Brain microvascular endothelial cell (primary cell): ENCODE data around the gene CFAP46.
A peak's percentile ranks its signal among the peaks of the same experiment; 100 is the strongest.
"Not testable (repeated sequence)": the region's sequence is repeated elsewhere in the genome, so short reads cannot be mapped to it uniquely, and the experiment has no call there.

Experiments
- DNase-seq: peaks from one replicate; pipeline ENCODE4 v3.0.0-alpha.2; 2020
- H3K27ac ChIP-seq: fragments of 250-450 bp; sonication (Bioruptor Pico); 2 replicates; pipeline ENCODE4 v1.5.1; 2020; ENCODE audit warnings: mild to moderate bottlenecking, moderate library complexity
- H3K27me3 ChIP-seq: fragments of 250-450 bp; sonication (Bioruptor Pico); replicated peaks from 2 replicates; pipeline ENCODE4 v1.5.1; 2020; ENCODE audit warnings: mild to moderate bottlenecking
- H3K36me3 ChIP-seq: fragments of 250-450 bp; sonication (Bioruptor Pico); replicated peaks from 2 replicates; pipeline ENCODE4 v1.5.1; 2020; ENCODE audit warnings: mild to moderate bottlenecking
- H3K4me3 ChIP-seq: 2 replicates; pipeline ENCODE4 v1.5.1; 2011; ENCODE audit warnings: low read depth, mild to moderate bottlenecking, control low read depth, low read length, moderate library complexity
- CTCF ChIP-seq: IDR thresholded peaks from 2 replicates; pipeline ENCODE4 v1.5.1; 2011; ENCODE audit warnings: low read depth, mild to moderate bottlenecking, moderate library complexity, low read length, control low read depth, inconsistent platforms; ENCODE audit errors: missing control alignments
- in situ Hi-C: cut with HindIII; loops from 2 replicates; pipeline ENCODE4 v1.10.0; 2017; ENCODE audit warnings: low sequenced_read_pairs, low pct_ligation_motif_present

The CFAP46 gene

GRCh38 chr10:132888898-132889490 lies 53.4 kb downstream of the CFAP46 start:
- in situ Hi-C loops, result no loop called here
- Histone ChIP-seq H3K36me3 (no peaks in the 10 kb centered on the region), H3K27ac (no peak overlapping the region), H3K27me3 (peaks cover 17% of the 10 kb centered on the region), H3K4me3 (no peak overlapping the region)
- no peak for TF ChIP-seq CTCF
- no peak for DNase-seq

DNA sequence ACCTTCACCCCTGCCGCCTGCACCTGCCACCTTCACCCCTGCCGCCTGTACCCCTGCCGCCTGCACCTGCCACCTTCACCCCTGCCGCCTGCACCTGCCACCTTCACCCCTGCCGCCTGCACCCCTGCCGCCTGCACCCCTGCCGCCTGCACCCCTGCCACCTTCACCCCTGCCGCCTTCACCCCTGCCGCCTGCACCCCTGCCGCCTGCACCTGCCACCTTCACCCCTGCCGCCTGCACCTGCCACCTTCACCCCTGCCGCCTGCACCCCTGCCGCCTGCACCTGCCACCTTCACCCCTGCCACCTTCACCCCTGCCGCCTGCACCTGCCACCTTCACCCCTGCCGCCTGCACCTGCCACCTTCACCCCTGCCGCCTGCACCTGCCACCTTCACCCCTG lies 53.9 kb downstream of the CFAP46 start:
- H3K36me3 ChIP-seq, H3K27ac ChIP-seq, DNase-seq, in situ Hi-C loops, H3K4me3 ChIP-seq: not testable (repeated sequence)
- H3K27me3 ChIP-seq, result peaks cover 23% of the 10 kb centered on the region

DNA sequence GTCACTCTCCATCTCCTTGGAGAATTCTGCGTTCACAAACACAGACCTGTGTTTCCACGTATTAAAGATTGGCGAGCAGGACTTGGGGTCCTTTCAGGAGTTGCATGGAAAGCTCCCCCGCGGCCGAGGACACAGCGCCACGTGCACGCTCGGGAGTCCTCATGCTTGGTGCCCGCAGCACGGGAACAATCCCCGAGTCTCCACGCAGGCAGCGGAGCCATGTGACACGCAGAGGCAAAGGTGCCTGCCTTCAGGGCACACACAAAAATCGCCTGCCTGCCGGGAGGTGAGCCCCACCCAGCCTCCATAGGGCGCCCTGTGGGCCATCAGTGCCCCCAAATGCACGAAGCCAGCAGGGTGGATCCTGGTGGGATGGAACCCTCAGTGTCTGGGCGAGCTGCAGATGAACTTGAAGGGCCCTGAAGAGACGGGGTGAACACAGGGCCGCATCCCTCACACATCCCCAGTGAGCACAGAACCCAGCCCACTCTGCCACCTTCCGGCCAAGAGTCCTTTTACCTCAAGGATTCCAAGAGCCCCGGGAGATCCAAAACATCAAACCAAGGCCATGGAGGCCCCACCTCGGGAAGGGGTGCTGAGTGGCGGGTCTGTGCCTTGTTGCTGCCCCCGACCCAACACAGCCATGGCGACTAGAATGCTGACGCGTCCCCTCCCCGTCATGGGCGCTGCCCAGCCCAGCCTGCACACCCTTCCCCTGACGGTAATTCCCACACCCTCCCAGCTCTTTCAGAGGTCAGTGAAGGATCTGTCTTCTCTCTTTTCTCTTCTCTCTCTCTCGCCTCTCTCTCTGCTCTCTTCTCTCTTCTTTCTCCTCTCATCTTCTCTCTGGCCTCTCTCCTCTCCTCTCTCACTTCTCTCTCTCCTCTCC lies 55.9 kb downstream of the CFAP46 start:
- H3K27me3 ChIP-seq, result peaks cover 28% of the 10 kb centered on the region
- TF ChIP-seq CTCF, result peak; percentile 15
- in situ Hi-C loops, result no loop called here
- H3K36me3 ChIP-seq, result no peaks in the 10 kb centered on the region
- H3K27ac ChIP-seq, result no peak overlapping the region
- no peak for DNase-seq
- no peak overlapping the region for H3K4me3 ChIP-seq

DNA sequence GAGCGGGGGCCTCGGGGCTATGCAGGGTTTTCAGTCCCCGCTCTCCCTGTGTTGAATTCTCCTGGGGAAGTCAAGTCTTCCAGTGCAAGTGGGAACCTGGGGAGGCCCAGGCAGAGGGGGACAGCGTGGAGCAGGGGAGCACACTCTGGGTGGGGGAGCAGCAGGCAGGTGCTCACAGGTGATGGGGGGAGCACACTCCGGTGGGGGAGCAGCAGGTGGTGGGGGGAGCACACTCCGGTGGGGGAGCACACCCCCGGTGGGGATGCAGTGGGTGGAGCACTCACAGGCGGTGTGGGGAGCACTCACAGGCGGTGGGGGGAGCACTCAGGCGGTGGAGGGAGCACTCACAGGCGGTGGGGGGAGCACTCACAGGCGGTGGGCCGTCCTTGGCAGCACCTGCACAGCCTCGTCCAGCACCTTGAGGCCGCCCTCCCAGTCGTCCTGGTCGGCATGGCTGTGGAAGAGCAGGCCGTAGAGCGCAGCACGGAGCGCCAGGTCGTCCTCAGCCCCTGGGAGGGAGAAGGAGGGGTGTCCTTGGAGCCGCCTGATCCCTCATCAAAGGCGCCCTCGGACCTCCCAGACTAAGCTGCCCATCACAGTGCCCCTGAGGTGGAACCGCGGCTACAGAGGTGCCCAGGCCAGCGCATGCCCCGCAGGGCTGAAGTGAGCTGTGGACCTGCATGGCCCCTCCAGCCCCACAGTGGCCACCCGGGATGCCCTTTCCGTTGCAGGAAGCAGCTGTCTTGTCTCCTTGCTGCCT lies 56.7 kb downstream of the CFAP46 start:
- Histone ChIP-seq H3K36me3 (no peaks in the 10 kb centered on the region), H3K27me3 (peaks cover 26% of the 10 kb centered on the region), H3K4me3 (no peak overlapping the region), H3K27ac (no peak overlapping the region)
- DNase-seq, result no peak
- in situ Hi-C loops, result no loop called here
- TF ChIP-seq CTCF, result no peak

DNA sequence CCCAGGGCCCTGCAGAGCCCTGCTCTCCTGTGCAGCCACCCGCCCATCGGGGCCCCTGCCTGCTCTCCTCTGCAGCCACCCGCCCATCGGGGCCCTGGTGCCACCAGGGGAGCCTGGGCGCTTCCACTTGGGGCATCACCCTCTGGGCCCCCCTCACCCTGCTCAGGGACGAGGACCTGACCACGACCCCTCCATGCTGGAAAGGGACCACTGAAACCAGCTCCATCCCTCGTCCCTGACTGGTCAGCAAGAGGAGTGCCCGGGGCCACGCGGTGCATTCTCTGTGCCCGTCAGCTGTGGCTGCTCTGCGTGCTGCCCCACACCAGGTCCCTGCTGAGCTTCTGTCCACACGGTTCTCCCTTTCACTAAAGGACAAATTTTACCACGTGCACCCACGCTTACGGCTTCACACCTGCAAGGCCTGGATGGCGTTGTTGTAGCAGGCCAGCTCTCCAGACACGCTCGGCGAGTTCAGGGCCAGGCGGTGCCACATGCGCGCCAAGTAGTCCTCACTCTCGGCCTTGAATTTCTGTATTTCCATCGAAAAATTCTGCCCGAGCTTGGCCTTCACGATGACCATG lies 57.6 kb downstream of the CFAP46 start:
- TF ChIP-seq CTCF, result no peak
- in situ Hi-C loops, result no loop called here
- H3K27me3 ChIP-seq, result peaks cover 19% of the 10 kb centered on the region
- no peak for DNase-seq
- no peak overlapping the region for H3K27ac ChIP-seq
- no peaks in the 10 kb centered on the region for H3K36me3 ChIP-seq
- no peak overlapping the region for H3K4me3 ChIP-seq

DNA sequence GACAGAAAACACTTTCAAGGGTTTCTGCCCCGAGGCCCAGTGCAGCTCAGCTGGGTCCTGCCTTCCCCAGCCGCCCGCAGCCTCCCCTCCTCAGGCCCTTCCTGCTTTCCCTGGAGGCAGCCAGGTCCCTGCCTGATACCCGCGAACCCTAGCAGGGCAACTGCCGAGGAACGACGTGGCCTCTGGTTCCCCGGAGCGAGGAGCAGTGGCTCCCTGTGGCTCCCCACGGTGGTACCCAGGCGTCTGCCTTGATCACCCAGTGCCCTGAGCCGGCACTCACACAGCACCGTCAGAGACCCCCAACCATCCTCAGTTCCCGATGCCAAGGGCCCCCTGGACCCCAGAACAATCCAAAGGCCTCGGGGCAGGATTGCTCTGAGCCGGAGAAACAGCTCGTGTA lies 58.3 kb downstream of the CFAP46 start:
- Histone ChIP-seq H3K4me3 (no peak overlapping the region), H3K36me3 (no peaks in the 10 kb centered on the region), H3K27me3 (peaks cover 20% of the 10 kb centered on the region), H3K27ac (no peak overlapping the region)
- no peak for DNase-seq
- in situ Hi-C loops, result no loop called here
- no peak for TF ChIP-seq CTCF
